Neural cell (in vitro differentiated cells): ENCODE measurements around the gene UGT2B15.
A peak's percentile ranks its signal among the peaks of the same experiment; 100 is the strongest.

Experiments used
- CTCF ChIP-seq: fragments of 450-650 bp; IDR thresholded peaks from 2 replicates; pipeline ENCODE4 v1.5.1; 2014; ENCODE audit warnings: antibody characterized with exemption, mild to moderate bottlenecking, moderate library complexity; ENCODE audit not compliant: poor library complexity, severe bottlenecking
- POLR2AphosphoS5 ChIP-seq: IDR thresholded peaks from 2 replicates; pipeline ENCODE4 v1.6.1; 2012
- REST ChIP-seq: IDR thresholded peaks from 2 replicates; pipeline ENCODE4 v1.6.1; 2012; ENCODE audit warnings: borderline replicate concordance
- TAF1 ChIP-seq: IDR thresholded peaks from 2 replicates; pipeline ENCODE4 v1.6.1; 2012; ENCODE audit warnings: low read depth

- peak; percentile 22 for TF ChIP-seq CTCF
- no peak for TF ChIP-seq REST
- TF ChIP-seq POLR2AphosphoS5, result no peak
- TF ChIP-seq TAF1, result no peak
Observed at GRCh38 chr4:68651932-68652331, 18.5 kb downstream of the UGT2B15 start.
